Activated T-helper 1 cell treated with Interleukin-2 at 50 U/mL for 16 hours (primary cell): ENCODE measurements around the gene CACNB4.
"Not testable (repeated sequence)": the region's sequence is repeated elsewhere in the genome, so short reads cannot be mapped to it uniquely, and the experiment has no call there.

ENCODE experiments used
- DNase-seq: peaks from one replicate; pipeline ENCODE4 v3.0.0-alpha.2; 2020; ENCODE audit warnings: low read depth

The CACNB4 gene

DNA sequence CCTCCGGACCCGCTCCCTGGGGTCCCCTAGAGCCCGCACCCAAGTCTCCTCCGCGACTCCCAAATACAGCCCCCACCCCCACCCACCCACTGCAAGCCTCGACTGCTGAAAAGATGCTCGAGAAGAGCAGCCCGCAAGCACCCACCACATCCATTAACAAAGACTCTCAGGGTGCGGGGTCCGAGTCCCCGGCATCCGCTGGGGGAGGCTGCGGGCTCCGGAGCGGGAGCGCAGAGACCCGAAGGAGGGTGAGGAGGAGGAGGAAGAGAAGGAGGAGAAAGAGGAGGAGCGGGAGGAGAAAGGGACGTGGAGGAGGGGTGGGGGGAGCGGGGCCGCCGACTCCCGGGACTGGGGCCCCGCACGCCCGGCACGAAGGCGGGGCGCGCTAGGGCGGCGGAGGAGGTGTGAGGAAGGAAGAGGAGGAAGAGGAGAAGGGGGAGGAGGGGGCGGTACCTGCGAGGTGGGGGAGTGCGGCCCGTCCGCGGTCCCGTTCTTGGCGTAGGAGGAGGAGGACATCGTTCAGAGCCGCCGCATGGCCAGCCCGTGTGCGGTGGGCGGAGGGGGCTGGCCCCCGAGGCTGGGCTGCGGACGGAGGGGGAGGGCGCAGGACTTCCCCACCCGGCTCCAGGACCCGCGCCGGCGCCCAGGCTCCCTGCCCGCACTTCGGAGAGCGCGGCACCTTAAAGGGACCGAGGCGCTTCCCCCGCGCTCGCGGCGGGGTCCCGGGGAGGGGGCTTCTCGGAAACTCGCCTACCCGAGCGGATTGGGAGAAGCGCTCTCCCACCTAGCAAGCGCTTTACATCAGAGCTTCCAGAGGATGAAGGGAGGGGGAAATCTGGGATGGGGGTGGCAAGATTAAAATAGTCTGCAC, at the start of gene CACNB4:
Gene CACNB4 (minus strand): TSS at position 549 of the 871 bp plus-strand sequence.
- DNase-seq: no peak

DNA sequence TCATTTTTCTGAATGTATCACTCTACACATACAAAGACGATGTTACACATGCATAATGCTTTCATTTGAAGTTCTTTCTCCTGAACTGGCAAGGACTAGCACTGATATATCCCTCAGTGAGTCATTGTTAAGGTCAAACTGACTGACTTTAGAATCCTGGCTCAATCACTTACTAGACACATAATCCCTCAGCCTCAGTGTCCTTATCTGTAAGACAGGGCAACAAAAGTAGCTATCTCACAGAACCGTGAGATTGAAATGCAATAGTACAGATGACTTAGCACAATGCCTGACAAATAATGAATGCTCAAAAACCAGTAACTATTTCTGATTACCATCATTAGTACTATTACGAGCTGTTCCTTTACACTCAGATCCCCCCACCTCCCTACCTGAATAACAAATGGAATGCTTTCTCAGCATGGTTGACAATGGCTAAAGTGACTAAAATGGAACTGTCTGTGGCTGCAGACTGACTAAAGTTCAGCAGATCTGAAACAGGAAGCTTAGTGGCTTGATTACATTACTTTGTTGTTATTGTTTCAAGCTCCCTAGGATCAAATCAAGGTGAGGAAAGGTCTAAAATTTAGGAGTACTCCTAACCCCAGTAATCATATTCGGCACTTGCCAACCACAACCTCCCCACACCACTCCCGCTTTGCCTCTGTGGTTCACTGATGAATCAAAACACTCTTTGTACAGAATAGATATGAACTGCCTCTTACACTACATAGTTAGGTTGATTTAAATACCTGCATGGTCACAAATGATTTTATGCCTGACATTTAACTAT, 35.8 kb upstream of the CACNB4 start:
- DNase-seq: no peak

DNA sequence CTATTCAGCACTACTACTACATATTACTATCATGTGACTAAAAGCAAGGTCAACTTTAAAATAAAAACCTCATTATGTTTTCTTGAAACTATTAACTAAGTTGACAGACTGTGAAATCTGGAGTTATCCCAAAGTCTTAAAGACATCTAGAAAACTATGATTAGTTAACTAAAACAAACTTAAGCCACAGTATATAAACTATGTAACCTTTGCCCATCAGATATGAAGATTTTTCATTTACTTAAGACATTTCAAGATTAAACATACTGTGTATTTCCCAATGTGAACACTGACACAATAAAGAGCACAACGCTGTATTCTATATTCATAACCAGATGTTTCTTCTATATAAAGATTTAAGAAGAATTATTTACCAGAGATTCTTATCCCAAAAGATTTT, 33.5 kb upstream of the CACNB4 start:
- no peak for DNase-seq

DNA sequence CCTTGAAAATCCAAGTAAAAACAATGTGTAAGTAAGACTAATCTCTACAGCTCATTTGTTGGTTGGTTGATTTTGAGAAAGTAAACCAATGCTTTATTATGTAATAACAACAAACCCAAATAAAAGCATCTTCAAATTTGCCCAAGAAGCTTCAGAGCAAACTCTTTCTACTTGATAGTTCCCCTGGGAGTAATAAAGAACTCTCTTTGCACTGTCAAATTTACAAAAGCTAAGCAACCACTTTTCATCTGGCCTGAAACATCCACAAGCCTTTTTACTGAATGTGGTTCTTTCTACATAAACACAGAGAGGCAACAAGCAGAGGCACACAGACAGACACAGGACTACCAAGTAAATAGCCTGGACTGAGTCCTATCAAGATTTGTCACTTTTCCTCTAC, 28.8 kb upstream of the CACNB4 start:
- DNase-seq: no peak

- no peak for DNase-seq
These were observed 27.8 kb upstream of the CACNB4 start for GRCh38 chr2:152126664-152127063.

GRCh38 chr2:152122161-152122560, 23.3 kb upstream of the CACNB4 start:
- DNase-seq: no peak

DNA sequence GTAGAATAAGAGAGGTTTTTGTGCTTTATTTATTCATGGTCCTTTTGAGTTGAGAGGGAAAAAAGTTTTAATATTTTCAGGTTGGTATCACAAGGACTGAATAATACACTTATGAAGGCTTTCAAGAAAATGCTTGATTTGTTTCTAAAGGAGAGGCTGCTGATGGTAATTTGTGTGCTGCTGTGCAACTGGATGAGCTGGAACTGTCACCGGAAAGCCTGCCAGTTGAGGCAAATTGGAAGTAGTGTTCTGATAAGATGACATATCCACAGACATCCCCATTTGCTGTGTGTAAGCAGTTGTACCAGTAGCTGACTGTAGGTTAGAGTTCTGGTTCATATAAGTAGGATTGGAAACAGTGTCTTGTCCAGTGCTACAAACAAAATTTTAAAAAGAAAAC, 21.6 kb upstream of the CACNB4 start:
- no peak for DNase-seq

DNA sequence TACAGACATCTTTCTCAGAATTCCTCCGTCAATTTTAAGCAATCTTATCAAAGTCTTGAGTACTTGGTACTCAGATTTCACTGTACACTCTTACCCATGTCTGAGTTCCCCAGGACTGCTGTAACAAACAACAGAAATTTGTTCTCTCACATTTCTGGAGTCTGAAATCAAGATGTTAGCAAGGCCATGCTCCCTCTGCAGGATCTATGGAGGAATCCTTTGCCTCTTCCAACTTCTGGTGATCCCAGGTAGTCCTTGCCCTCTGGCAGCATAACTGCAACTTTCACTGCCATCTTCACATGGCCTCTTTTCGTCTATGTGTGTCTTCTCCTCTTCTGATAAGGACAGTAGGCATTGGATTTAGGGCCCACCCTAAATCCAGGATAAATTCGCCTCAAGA, 17.1 kb upstream of the CACNB4 start:
- DNase-seq: no peak

GRCh38 chr2:152114366-152114765, 15.5 kb upstream of the CACNB4 start:
- DNase-seq: no peak

DNA sequence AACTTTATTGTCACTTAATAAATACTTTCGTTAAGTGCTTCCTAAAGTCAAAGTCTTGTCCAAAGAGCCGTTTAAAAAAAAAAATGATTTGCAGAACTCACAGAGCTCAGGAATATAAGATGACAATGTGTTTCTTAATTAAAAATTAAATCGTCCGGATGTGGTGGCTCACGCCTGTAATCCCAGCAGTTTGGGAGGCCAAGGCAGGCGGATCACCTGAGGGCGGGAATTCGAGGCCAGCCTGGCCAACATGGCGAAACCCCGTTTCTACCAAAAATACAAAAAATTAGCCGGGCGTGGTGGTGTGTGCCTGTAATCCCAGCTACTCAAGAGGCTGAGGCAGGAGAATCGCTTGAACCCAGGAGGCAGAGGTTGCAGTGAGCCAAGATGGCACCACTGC, 8.3 kb upstream of the CACNB4 start:
- DNase-seq: not testable (repeated sequence)

DNA sequence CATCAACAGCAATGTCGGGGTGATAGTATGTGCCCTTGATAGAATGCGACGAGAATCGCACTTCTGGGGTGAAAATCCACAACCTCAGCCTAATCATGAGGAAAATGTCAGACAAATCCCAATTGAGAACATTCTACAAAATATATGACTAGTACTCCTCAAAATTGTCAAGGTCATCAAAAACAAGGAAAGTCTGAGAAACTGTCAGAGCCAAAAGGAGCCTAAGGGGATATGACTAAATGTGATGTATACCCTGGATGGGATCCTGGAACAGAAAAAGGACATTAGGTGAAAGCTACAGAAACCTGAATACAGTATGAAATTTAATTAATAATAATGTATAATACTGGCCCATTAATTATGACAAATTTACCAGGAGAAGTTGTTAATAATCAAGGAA, 7.6 kb upstream of the CACNB4 start:
- no peak for DNase-seq

- DNase-seq: no peak
These were observed 4.4 kb upstream of the CACNB4 start for GRCh38 chr2:152103271-152103670.

DNA sequence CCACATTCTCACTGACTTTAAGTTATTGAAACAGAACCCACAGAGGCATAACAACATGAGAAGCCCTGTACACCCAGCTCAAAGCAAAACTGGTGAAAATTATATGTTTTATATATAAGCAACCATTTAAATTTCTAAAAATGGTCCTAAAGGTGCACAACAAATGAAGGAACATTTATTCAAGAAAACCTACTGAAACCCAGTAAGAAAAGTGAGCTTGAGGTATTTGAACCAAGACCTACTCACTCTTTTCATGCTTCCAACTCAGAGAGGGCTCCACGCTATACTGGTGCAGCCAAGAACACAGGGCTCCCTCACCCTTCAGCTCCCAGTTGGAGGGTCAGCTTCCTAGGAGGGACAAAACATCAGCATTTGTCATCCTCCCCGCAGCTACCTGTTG, 2.1 kb upstream of the CACNB4 start:
- DNase-seq: no peak

DNA sequence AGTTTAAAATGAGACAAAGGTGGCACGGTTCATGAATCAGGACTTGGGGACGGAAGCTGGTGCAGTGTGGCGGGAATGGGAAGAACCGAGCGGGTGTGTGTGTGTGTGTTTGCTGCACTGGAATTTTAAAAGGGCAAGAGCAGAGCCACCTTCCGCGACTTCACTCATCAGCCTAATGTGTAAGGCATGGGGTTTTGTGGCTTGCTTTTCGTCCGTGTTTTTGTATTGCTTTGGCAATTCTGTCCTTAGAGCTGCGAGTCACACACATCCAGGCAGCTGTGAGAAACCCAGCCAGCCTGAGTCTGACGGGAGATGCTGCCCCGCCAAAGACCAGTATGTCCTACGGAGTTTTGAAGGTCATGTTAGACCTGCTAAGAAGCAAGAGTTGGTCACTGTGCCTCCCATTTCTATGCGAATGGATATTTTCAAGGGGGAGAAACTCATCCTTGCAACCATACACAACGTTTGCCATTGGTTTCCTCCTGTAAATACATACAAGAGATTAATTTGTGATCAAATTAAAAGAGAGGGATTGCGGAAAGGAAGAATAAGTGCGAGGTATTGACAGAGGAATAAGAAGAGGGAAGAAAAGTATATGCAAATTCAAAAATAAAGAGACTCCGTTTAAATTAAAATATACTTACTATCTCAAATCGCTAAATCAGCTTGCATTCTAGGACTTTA, 665 bp upstream of the CACNB4 start:
- no peak for DNase-seq

DNA sequence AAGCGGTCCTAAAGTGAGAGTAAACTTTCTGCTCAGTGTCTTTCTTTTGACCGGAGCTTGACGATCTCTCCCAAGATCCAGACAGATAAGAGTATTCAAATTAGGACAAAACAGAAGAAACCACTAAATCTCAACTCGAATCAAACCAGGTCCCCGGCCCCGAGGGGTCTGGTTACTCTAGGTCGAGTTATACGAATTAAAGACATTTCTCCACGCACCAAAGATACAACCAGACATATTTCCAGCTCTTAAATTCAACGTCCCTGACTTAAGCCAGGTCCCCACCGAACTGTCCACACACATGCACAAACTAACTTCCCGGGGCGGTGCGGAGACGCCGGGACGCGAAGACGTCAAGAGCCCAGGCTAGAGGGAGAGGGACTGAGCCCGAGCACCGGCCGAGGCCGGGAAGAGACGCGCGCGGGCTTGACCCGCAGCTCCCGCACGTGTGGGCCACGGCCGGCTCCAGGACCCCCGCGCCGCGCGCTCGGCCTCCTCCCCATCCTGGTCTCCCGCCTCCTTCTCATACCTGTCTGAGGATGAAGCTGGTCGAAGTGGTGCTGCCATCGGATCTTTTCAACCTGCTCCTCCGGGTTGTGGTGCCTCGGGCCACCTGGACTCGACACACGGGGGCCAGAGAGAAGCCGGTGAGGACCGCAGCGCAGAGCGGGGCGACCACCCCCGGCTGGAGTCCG, 896 bp downstream of the CACNB4 start:
- DNase-seq: no peak

GRCh38 chr2:152097290-152097800, 1.5 kb downstream of the CACNB4 start:
- DNase-seq: no peak

- no peak for DNase-seq
These were observed 3.7 kb downstream of the CACNB4 start for GRCh38 chr2:152095146-152095545.

- DNase-seq: no peak
These were observed 4.8 kb downstream of the CACNB4 start for GRCh38 chr2:152094014-152094413.

GRCh38 chr2:152093464-152093863, 5.4 kb downstream of the CACNB4 start:
- no peak for DNase-seq

DNA sequence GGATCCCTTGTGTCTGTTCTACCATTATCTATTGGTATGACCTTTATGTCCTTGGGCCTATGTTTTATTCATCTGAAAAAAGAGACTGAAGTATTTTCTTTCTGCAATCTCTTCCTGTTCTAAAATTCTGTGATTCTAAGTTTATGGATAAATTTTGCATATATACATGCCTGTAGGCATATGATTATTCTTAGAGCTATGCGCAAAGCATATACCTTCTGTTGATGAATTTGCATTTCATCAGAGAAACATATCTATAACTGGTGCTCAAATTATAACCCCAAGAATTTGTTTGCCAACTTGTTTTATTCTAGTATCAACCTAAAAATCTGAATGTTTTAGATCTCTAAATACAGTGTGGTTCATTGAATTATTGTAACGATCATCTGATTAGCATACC, 6.7 kb downstream of the CACNB4 start:
- no peak for DNase-seq

GRCh38 chr2:152090726-152091125, 8.1 kb downstream of the CACNB4 start:
- not testable (repeated sequence) for DNase-seq

DNA sequence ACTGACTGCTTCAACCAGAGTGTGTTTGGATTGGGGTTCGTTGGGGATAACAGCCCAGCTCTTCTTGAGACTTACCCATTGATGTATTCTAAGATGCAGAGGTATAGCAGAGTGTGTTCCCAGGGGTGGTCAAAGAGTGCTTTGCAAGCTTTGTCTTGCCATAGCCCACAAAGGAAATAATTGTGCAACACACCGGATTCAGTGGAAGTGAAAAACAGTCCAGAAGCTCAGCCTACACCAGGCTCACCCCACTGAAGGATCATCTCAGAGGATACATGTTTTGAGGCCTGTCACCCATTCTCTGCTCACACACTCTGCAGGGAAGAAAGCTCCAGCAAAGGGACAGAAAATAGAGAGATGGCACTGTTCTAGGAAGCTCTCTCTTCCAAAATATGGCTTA, 9.6 kb downstream of the CACNB4 start:
- DNase-seq: no peak
